ENCODE data around the gene PIH1D1.
"Not testable (repeated sequence)": the region's sequence is repeated elsewhere in the genome, so short reads cannot be mapped to it uniquely, and the experiment has no call there.

Gene PIH1D1

GRCh38 chr19:49488046-49488862 lies 36.6 kb upstream of the PIH1D1 start:
- H3K9me3 ChIP-seq (ENCODE audit: control insufficient read depth, insufficient read depth, low read length): no peaks in the 10 kb centered on the region; the same call in 1 of the 2 replicates
- H3K9ac ChIP-seq (ENCODE audit: low read depth, low read length): peak overlapping the region; percentile 89
- H3K36me3 ChIP-seq (ENCODE audit: insufficient read depth, low read length): peaks cover 24% of the 10 kb centered on the region
- H3K4me1 ChIP-seq (ENCODE audit: insufficient read depth, low read length): peaks cover 9% of the 10 kb centered on the region

GRCh38 chr19:49487277-49488045 lies 35.8 kb upstream of the PIH1D1 start, which contains the start of gene RPL13A:
TSS of gene RPL13A (plus strand) at chr19:49487608. CDS start at chr19:49487630, 22 bp downstream.
- Histone ChIP-seq H3K9me3 (ENCODE audit: control insufficient read depth, insufficient read depth, low read length) (no peaks in the 10 kb centered on the region; the same call in 1 of the 2 replicates), H3K36me3 (ENCODE audit: insufficient read depth, low read length) (peaks cover 24% of the 10 kb centered on the region), H3K9ac (ENCODE audit: low read depth, low read length) (peak within 1 kb of the TSS; percentile 89), H3K4me1 (ENCODE audit: insufficient read depth, low read length) (peaks cover 9% of the 10 kb centered on the region)

- Histone ChIP-seq H3K9ac (ENCODE audit: low read depth, low read length) (no peak overlapping the region; the same call in 1 of the 2 replicates), H3K9me3 (ENCODE audit: control insufficient read depth, insufficient read depth, low read length) (no peaks in the 10 kb centered on the region; the same call in 1 of the 2 replicates), H3K4me1 (ENCODE audit: insufficient read depth, low read length) (peaks cover 9% of the 10 kb centered on the region), H3K36me3 (ENCODE audit: insufficient read depth, low read length) (peaks cover 24% of the 10 kb centered on the region)
These were observed 35.2 kb upstream of the PIH1D1 start for GRCh38 chr19:49486710-49487276.

GRCh38 chr19:49486232-49486631 lies 34.6 kb upstream of the PIH1D1 start:
- Histone ChIP-seq H3K4me1 (ENCODE audit: insufficient read depth, low read length) (peaks cover 9% of the 10 kb centered on the region), H3K36me3 (ENCODE audit: insufficient read depth, low read length) (peaks cover 24% of the 10 kb centered on the region), H3K9me3 (ENCODE audit: control insufficient read depth, insufficient read depth, low read length) (no peaks in the 10 kb centered on the region; the same call in 1 of the 2 replicates), H3K9ac (ENCODE audit: low read depth, low read length) (no peak overlapping the region)

DNA sequence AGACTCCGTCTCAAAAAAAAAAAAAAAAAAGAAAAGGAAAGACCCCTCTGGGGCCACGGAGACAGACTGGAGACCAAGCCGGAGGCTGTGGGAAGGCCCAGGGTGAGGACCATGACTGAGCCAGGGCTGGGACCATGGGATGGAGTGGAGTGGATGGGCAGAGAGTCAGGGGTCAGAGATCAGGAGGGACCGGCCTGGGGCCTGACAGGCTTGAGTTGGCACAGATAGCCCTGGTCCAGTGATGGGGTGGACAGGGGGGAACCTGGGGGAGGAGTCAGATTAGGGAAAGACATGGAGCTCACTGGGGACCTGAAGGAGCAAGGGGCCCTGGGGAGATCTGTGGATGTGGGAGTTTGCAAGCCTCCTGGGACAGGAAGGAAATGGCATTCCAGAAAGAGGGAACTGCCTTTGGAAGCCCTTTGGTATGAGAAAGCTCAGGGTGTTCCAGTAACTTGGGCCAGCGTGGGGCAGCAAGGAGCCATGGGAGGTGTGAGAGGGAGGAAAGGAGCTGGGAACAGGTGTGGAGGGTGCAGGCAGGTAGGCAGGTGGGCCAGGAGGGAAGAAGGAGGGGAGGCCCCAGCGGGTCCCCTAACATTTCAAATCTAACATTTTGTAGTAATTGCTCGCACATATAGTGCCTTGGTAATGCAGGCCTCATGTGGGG lies 29.5 kb upstream of the PIH1D1 start:
- no peaks in the 10 kb centered on the region for H3K9me3 ChIP-seq (ENCODE audit: control insufficient read depth, insufficient read depth, low read length)
- H3K9ac ChIP-seq (ENCODE audit: low read depth, low read length): no peak overlapping the region
- no peaks in the 10 kb centered on the region for H3K36me3 ChIP-seq (ENCODE audit: insufficient read depth, low read length)
- H3K4me1 ChIP-seq (ENCODE audit: insufficient read depth, low read length): no peaks in the 10 kb centered on the region

DNA sequence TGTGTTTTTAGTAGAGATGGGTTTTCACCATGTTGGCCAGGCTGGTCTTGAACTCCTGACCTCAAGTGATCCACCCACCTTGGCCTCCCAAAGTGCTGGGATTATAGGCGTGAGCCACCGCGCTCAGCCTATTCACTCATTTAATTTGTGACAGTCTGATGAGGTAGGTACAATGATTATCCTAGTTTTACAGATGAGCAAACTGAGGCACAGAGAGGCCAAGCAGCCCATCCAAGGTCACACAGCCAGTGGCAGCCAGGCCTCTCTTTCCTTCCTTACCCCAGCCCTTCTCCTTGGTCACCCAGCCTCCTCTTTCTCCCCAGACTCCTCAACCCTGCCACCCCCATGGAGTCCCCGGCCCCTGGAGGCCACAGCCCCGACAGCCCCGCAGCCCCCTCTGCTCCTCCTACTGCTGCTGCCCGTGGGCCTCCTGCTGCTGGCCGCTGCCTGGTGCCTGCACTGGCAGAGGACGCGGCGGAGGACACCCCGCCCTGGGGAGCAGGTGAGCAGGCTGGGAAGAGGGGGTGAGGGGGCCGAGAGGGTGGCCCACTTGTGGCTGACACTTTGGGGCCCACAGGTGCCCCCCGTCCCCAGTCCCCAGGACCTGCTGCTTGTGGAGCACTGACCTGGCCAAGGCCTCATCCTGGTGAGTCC lies 28.5 kb upstream of the PIH1D1 start:
- Histone ChIP-seq H3K9ac (ENCODE audit: low read depth, low read length) (no peak overlapping the region), H3K4me1 (ENCODE audit: insufficient read depth, low read length) (no peaks in the 10 kb centered on the region; the same call in 1 of the 2 replicates), H3K9me3 (ENCODE audit: control insufficient read depth, insufficient read depth, low read length) (no peaks in the 10 kb centered on the region), H3K36me3 (ENCODE audit: insufficient read depth, low read length) (no peaks in the 10 kb centered on the region)

DNA sequence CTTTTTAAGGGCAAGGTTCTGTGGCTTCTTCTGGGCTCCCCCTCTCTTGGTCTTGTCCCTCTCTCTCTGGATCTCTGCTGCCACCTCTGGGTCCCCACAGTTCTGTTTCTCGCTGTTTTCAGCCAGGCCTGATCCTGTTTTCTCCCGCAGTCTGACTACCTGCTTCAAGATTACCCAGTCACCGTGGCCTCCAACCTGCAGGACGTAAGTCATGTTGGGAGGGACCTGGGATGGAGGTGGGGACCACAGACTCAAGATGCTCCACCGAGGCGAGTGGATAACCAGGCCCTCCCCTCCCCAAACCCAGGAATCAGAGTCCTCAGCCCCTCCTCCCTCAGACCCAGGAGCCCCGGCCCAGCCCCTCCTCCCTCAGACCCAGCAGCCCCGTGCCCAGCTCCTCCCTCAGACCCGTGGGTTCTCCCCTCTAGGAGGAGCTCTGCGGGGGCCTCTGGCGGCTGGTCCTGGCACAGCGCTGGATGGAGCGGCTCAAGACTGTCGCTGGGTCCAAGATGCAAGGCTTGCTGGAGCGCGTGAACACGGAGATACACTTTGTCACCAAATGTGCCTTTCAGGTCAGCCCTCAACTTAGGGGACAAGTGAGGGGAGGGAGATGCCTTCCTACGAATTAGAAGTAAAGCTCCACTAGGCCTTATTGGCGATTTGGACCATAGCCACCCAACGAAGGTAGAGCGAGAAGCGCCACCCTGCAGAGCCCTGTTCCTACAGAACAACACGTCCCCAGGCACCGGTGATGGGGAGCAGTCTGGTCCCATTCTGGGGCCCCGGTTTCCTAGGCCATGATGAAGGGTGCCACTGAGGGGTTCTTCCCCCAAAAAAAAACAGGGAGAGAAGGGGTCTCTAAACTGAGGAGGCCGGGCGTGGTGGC lies 24.6 kb upstream of the PIH1D1 start:
- no peak overlapping the region; the same call in 1 of the 2 replicates for H3K9ac ChIP-seq (ENCODE audit: low read depth, low read length)
- H3K9me3 ChIP-seq (ENCODE audit: control insufficient read depth, insufficient read depth, low read length): no peaks in the 10 kb centered on the region
- H3K36me3 ChIP-seq (ENCODE audit: insufficient read depth, low read length): no peaks in the 10 kb centered on the region
- H3K4me1 ChIP-seq (ENCODE audit: insufficient read depth, low read length): peaks cover 4% of the 10 kb centered on the region; the same call in 1 of the 2 replicates

GRCh38 chr19:49475191-49475917 lies 23.7 kb upstream of the PIH1D1 start:
- Histone ChIP-seq H3K4me1 (ENCODE audit: insufficient read depth, low read length) (peaks cover 4% of the 10 kb centered on the region; the same call in 1 of the 2 replicates), H3K9me3 (ENCODE audit: control insufficient read depth, insufficient read depth, low read length) (no peaks in the 10 kb centered on the region), H3K9ac (ENCODE audit: low read depth, low read length) (no peak overlapping the region), H3K36me3 (ENCODE audit: insufficient read depth, low read length) (no peaks in the 10 kb centered on the region)

GRCh38 chr19:49474542-49474924 lies 22.9 kb upstream of the PIH1D1 start:
- H3K4me1 ChIP-seq (ENCODE audit: insufficient read depth, low read length): peaks cover 4% of the 10 kb centered on the region; the same call in 1 of the 2 replicates
- no peaks in the 10 kb centered on the region for H3K9me3 ChIP-seq (ENCODE audit: control insufficient read depth, insufficient read depth, low read length)
- peak overlapping the region; percentile 50; the same call in 1 of the 2 replicates for H3K9ac ChIP-seq (ENCODE audit: low read depth, low read length)
- H3K36me3 ChIP-seq (ENCODE audit: insufficient read depth, low read length): no peaks in the 10 kb centered on the region

DNA sequence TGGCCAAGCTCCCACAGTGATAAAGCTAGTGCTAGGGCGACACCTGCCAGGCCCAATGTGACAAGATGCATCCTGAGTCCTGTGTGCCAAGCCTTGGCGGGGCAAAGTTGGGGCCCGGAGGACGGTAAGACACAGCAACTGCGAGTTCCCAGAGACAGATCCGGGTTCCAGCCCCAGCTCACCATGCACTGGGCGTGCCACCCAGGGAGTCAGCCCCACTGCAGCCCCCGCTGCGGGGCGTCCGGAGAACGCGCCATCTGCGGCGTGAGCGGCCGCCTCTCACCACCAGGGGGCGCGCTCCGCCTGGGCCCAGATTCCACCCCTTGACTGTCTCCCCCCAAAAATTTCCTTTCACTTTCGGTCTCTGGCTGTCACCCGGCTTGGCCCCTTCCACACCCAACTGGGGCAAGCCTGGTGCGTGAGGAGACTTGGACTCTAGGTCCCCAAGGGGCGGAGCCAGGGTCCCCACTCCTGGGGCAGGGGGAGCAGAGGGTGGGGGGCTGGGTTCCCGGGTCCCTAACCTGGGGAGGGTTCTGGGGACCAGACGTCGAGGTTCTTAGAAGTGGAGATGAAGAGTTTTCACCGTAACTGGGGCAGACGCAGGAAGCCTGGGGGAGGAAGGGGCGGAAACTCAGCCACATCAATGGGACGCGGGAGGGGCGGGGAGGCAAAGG lies 22.4 kb upstream of the PIH1D1 start, which contains the start of gene FLT3LG:
TSS of gene FLT3LG (plus strand) at position 348 of the 674 bp plus-strand sequence. CDS start 425 bp downstream, outside the sequence.
- Histone ChIP-seq H3K36me3 (ENCODE audit: insufficient read depth, low read length) (no peaks in the 10 kb centered on the region), H3K4me1 (ENCODE audit: insufficient read depth, low read length) (peaks cover 4% of the 10 kb centered on the region; the same call in 1 of the 2 replicates), H3K9me3 (ENCODE audit: control insufficient read depth, insufficient read depth, low read length) (no peaks in the 10 kb centered on the region), H3K9ac (ENCODE audit: low read depth, low read length) (peak within 1 kb of the TSS; percentile 50; the same call in 1 of the 2 replicates)

GRCh38 chr19:49473501-49473867 lies 21.9 kb upstream of the PIH1D1 start:
- not testable (repeated sequence) for H3K9me3 ChIP-seq (ENCODE audit: control insufficient read depth, insufficient read depth, low read length); H3K36me3 ChIP-seq (ENCODE audit: insufficient read depth, low read length); H3K9ac ChIP-seq (ENCODE audit: low read depth, low read length); H3K4me1 ChIP-seq (ENCODE audit: insufficient read depth, low read length)

- Histone ChIP-seq H3K9me3 (ENCODE audit: control insufficient read depth, insufficient read depth, low read length) (no peaks in the 10 kb centered on the region), H3K36me3 (ENCODE audit: insufficient read depth, low read length) (no peaks in the 10 kb centered on the region), H3K9ac (ENCODE audit: low read depth, low read length) (no peak overlapping the region), H3K4me1 (ENCODE audit: insufficient read depth, low read length) (peaks cover 7% of the 10 kb centered on the region; the same call in 1 of the 2 replicates)
These were observed 21.3 kb upstream of the PIH1D1 start for GRCh38 chr19:49472936-49473335.

Data from ES-I3 (cell line).